OCI-LY7 (cell line): ENCODE results near the gene C8G. TPM values are rescaled to one million over a fixed set of nuclear protein-coding genes. Genes with fewer than 3 reads are reported as not detected.

Experiments
- BruUV-seq: library from RNA; stranded (reverse); fragments of 400-500 nt; replicated peaks from 2 replicates; lab custom pipeline; 2021; lab: Mats Ljungman, UMichigan
- CTCF ChIA-PET: fragments of 300-600 bp; sonication (Branson Sonifier 250); formaldehyde crosslinking; loops from one replicate; lab custom pipeline; 2022; ENCODE audit warnings: antibody characterized with exemption; ENCODE audit not compliant: unreplicated experiment; lab: Charles Lee
- POLR2A ChIA-PET: fragments of 300-600 bp; sonication (Branson Sonifier 250); formaldehyde crosslinking; loops from one replicate; lab custom pipeline; 2022; ENCODE audit warnings: antibody characterized with exemption; lab: Charles Lee
- DNase-seq: peaks from one replicate; pipeline ENCODE4 v3.0.0-alpha.2; 2015; ENCODE audit warnings: low spot score
- H2AFZ ChIP-seq: fragments of 200-600 bp; sonication (generic), shearing (Covaris generic); 2 replicates; pipeline ENCODE4 v1.6.1; 2014; ENCODE audit warnings: mild to moderate bottlenecking, antibody characterized with exemption, low read length, moderate library complexity
- H3K27ac ChIP-seq: fragments of 200-600 bp; sonication (generic); 2 replicates; pipeline ENCODE4 v1.5.1; 2014; ENCODE audit warnings: mixed run types, low read depth, mild to moderate bottlenecking, moderate library complexity, low read length, inconsistent platforms; ENCODE audit not compliant: poor library complexity, severe bottlenecking
- H3K36me3 ChIP-seq: fragments of 200-600 bp; sonication (generic); 2 replicates; pipeline ENCODE4 v1.6.1; 2014; ENCODE audit warnings: mild to moderate bottlenecking, antibody characterized with exemption, low read length, moderate library complexity, mixed read lengths; ENCODE audit not compliant: insufficient read depth
- H3K4me1 ChIP-seq: fragments of 200-600 bp; sonication (generic); 2 replicates; pipeline ENCODE4 v1.5.1; 2014; ENCODE audit warnings: mild to moderate bottlenecking, low read length; ENCODE audit not compliant: insufficient read depth, poor library complexity, severe bottlenecking
- H3K4me2 ChIP-seq: fragments of 200-600 bp; sonication (generic); 2 replicates; pipeline ENCODE4 v1.6.1; 2014; ENCODE audit warnings: mild to moderate bottlenecking, low read length
- H3K4me3 ChIP-seq: fragments of 200-600 bp; sonication (generic); 2 replicates; pipeline ENCODE4 v1.5.1; 2014; ENCODE audit warnings: mild to moderate bottlenecking, low read depth, low read length; ENCODE audit not compliant: poor library complexity, severe bottlenecking
- H3K79me2 ChIP-seq: fragments of 200-600 bp; sonication (generic); 2 replicates; pipeline ENCODE4 v1.6.1; 2016; ENCODE audit warnings: low read depth, mild to moderate bottlenecking, low read length, moderate library complexity, mixed read lengths; ENCODE audit not compliant: insufficient read depth
- H3K9me2 ChIP-seq: fragments of 200-600 bp; sonication (generic); 2 replicates; pipeline ENCODE4 v1.6.1; 2016; ENCODE audit warnings: mild to moderate bottlenecking, low read length, mixed read lengths; ENCODE audit not compliant: insufficient read depth
- H3K9me3 ChIP-seq: fragments of 200-600 bp; sonication (generic); 2 replicates; pipeline ENCODE4 v1.6.1; 2014; ENCODE audit warnings: mild to moderate bottlenecking, mixed run types, low read length, mixed read lengths
- H4K20me1 ChIP-seq: fragments of 200-600 bp; sonication (generic); 2 replicates; pipeline ENCODE4 v1.6.1; 2014; ENCODE audit warnings: mild to moderate bottlenecking, antibody characterized with exemption, low read length, moderate library complexity, mixed read lengths; ENCODE audit not compliant: insufficient read depth
- CTCF ChIP-seq: fragments of 200-600 bp; sonication (generic); conservative IDR thresholded peaks from 2 replicates; pipeline ENCODE4 v1.5.1; 2014; ENCODE audit warnings: mild to moderate bottlenecking, antibody characterized with exemption, low read length, moderate library complexity, mixed read lengths
- EZH2phosphoT487 ChIP-seq: fragments of 200-600 bp; sonication (generic); IDR thresholded peaks from 2 replicates; pipeline ENCODE4 v1.6.1; 2018; ENCODE audit warnings: low read depth, borderline replicate concordance, mild to moderate bottlenecking, mixed run types, antibody characterized with exemption, low read length, moderate library complexity, mixed read lengths
- intact Hi-C: fragments of 100-400 bp; cut with micrococcal nuclease; formaldehyde crosslinking; loops from one replicate; pipeline ENCODE4 v1.10.0; 2022; ENCODE audit not compliant: unreplicated experiment
- total RNA-seq, 2 experiments: library from RNA; depleted of rRNA in 1 of 2; stranded (reverse); fragments of >200 nt in 1 of 2; shearing (Covaris generic) in 1 of 2; gene quantifications; 2 replicates each; pipeline ENCODE4 v1.2.3, GENCODE V29; 2014 to 2022

Gene C8G
- total RNA-seq, 2 experiments from 2014 or later: 0.95 to 2.2 TPM

- TF ChIP-seq EZH2phosphoT487 (no peak), CTCF (no peak)
- POLR2A ChIA-PET: no interaction called here
- intact Hi-C loops: no loop called here
- CTCF ChIA-PET: no interaction called here
- Histone ChIP-seq H3K4me1 (no peaks in the 10 kb centered on the region), H3K27ac (no peak overlapping the region), H4K20me1 (no peaks in the 10 kb centered on the region), H3K79me2 (no peaks in the 10 kb centered on the region), H2AFZ (no peak overlapping the region), H3K36me3 (no peaks in the 10 kb centered on the region), H3K9me2 (no peaks in the 10 kb centered on the region), H3K9me3 (no peaks in the 10 kb centered on the region), H3K4me2 (no peak overlapping the region), H3K4me3 (no peak overlapping the region)
- BruUV-seq: no TSS peak
- DNase-seq: no peak
Observed at GRCh38 chr9:136985853-136986252, 40.8 kb downstream of the C8G start.

- Histone ChIP-seq H3K36me3 (0 out of 2 replicates have a peak, but pooled peaks cover 3% of the 10 kb centered on the region), H4K20me1 (no peaks in the 10 kb centered on the region), H3K79me2 (no peaks in the 10 kb centered on the region; the same call in 1 of the 2 replicates), H3K27ac (no peak overlapping the region), H3K4me2 (no peak overlapping the region), H3K9me3 (no peaks in the 10 kb centered on the region), H3K4me1 (peaks cover 9% of the 10 kb centered on the region), H2AFZ (no peak overlapping the region), H3K9me2 (no peaks in the 10 kb centered on the region), H3K4me3 (no peak overlapping the region)
- ChIA-PET CTCF (no interaction called here), POLR2A (no interaction called here)
- intact Hi-C loops: no loop called here
- no peak for DNase-seq
- TF ChIP-seq EZH2phosphoT487: no peak
- TF ChIP-seq CTCF: no peak
- no TSS peak for BruUV-seq
Observed at GRCh38 chr9:136988872-136989271, 43.8 kb downstream of the C8G start.

- H3K4me2 ChIP-seq: no peak overlapping the region
- no peaks in the 10 kb centered on the region for H3K9me3 ChIP-seq
- no TSS peak for BruUV-seq
- peaks cover 13% of the 10 kb centered on the region for H3K4me1 ChIP-seq
- 0 out of 2 replicates have a peak, but pooled peaks cover 3% of the 10 kb centered on the region for H3K36me3 ChIP-seq
- no peak for TF ChIP-seq EZH2phosphoT487
- TF ChIP-seq CTCF: no peak
- no peaks in the 10 kb centered on the region for H4K20me1 ChIP-seq
- no peak for DNase-seq
- no peak overlapping the region for H3K4me3 ChIP-seq
- intact Hi-C loops: no loop called here
- ChIA-PET CTCF (no interaction called here), POLR2A (no interaction called here)
- H3K9me2 ChIP-seq: no peaks in the 10 kb centered on the region
- H3K79me2 ChIP-seq: no peaks in the 10 kb centered on the region; the same call in 1 of the 2 replicates
- no peak overlapping the region for H3K27ac ChIP-seq
- H2AFZ ChIP-seq: no peak overlapping the region
Observed at GRCh38 chr9:136990242-136990911, 45.3 kb downstream of the C8G start.
